ENCODE data around the gene FGF6.
"Not testable (repeated sequence)": the region's sequence is repeated elsewhere in the genome, so short reads cannot be mapped to it uniquely, and the experiment has no call there.

Gene FGF6

GRCh38 chr12:4471256-4471655 is 25.6 kb upstream of the FGF6 start:
- Histone ChIP-seq H3K9me2 (replicated peaks; ENCODE audit: control insufficient read depth, low read length) (no peaks in the 10 kb centered on the region), H3K27ac (ENCODE audit: low read depth, low read length) (no peak overlapping the region), H3K27me3 (ENCODE audit: control insufficient read depth, low read length) (peaks cover 12% of the 10 kb centered on the region; the same call in 1 of the 2 replicates), H3F3A (ENCODE audit: control insufficient read depth, insufficient read depth) (no peaks in the 10 kb centered on the region), H3K4me2 (ENCODE audit: low read length) (no peak overlapping the region), H4K20me1 (ENCODE audit: control insufficient read depth, insufficient read depth, low read depth, low read length) (no peaks in the 10 kb centered on the region), H3K79me2 (ENCODE audit: control insufficient read depth, low read length) (no peaks in the 10 kb centered on the region), H3K4me1 (ENCODE audit: control insufficient read depth, low read length) (no peaks in the 10 kb centered on the region), H3K4me3 (ENCODE audit: low read length) (no peak overlapping the region), H3K36me3 (ENCODE audit: control insufficient read depth, low read length) (no peaks in the 10 kb centered on the region), H3K9me3 (ENCODE audit: control insufficient read depth, insufficient read depth, low read length) (no peaks in the 10 kb centered on the region)
- TF ChIP-seq EZH2phosphoT487 (IDR thresholded peaks at IDR 0.05; ENCODE audit: borderline replicate concordance, low read length), result no peak
- no peak for TF ChIP-seq CTCF (IDR thresholded peaks at IDR 0.05; ENCODE audit: low read depth, low read length, poor library complexity, severe bottlenecking)

GRCh38 chr12:4468994-4469393 is 23.4 kb upstream of the FGF6 start:
- no peaks in the 10 kb centered on the region for H3K36me3 ChIP-seq (ENCODE audit: control insufficient read depth, low read length)
- H3K9me2 ChIP-seq (replicated peaks; ENCODE audit: control insufficient read depth, low read length), result no peaks in the 10 kb centered on the region
- no peak overlapping the region for H3K4me3 ChIP-seq (ENCODE audit: low read length)
- no peaks in the 10 kb centered on the region for H4K20me1 ChIP-seq (ENCODE audit: control insufficient read depth, insufficient read depth, low read depth, low read length)
- no peak overlapping the region for H3K27ac ChIP-seq (ENCODE audit: low read depth, low read length)
- peaks cover 3% of the 10 kb centered on the region; the same call in 1 of the 2 replicates for H3K27me3 ChIP-seq (ENCODE audit: control insufficient read depth, low read length)
- no peaks in the 10 kb centered on the region for H3K4me1 ChIP-seq (ENCODE audit: control insufficient read depth, low read length)
- no peaks in the 10 kb centered on the region for H3K79me2 ChIP-seq (ENCODE audit: control insufficient read depth, low read length)
- no peak overlapping the region for H3K4me2 ChIP-seq (ENCODE audit: low read length)
- H3K9me3 ChIP-seq (ENCODE audit: control insufficient read depth, insufficient read depth, low read length), result no peaks in the 10 kb centered on the region
- TF ChIP-seq EZH2phosphoT487 (IDR thresholded peaks at IDR 0.05; ENCODE audit: borderline replicate concordance, low read length) (no peak), CTCF (IDR thresholded peaks at IDR 0.05; ENCODE audit: low read depth, low read length, poor library complexity, severe bottlenecking) (no peak)
- no peaks in the 10 kb centered on the region for H3F3A ChIP-seq (ENCODE audit: control insufficient read depth, insufficient read depth)

- no peaks in the 10 kb centered on the region for H3K9me3 ChIP-seq (ENCODE audit: control insufficient read depth, insufficient read depth, low read length)
- H4K20me1 ChIP-seq (ENCODE audit: control insufficient read depth, insufficient read depth, low read depth, low read length), result no peaks in the 10 kb centered on the region
- H3K4me2 ChIP-seq (ENCODE audit: low read length), result no peak overlapping the region
- no peaks in the 10 kb centered on the region for H3K27me3 ChIP-seq (ENCODE audit: control insufficient read depth, low read length)
- no peaks in the 10 kb centered on the region for H3K36me3 ChIP-seq (ENCODE audit: control insufficient read depth, low read length)
- H3F3A ChIP-seq (ENCODE audit: control insufficient read depth, insufficient read depth), result no peaks in the 10 kb centered on the region
- H3K4me3 ChIP-seq (ENCODE audit: low read length), result no peak overlapping the region
- no peaks in the 10 kb centered on the region for H3K79me2 ChIP-seq (ENCODE audit: control insufficient read depth, low read length)
- TF ChIP-seq EZH2phosphoT487 (IDR thresholded peaks at IDR 0.05; ENCODE audit: borderline replicate concordance, low read length) (no peak), CTCF (IDR thresholded peaks at IDR 0.05; ENCODE audit: low read depth, low read length, poor library complexity, severe bottlenecking) (no peak)
- H3K27ac ChIP-seq (ENCODE audit: low read depth, low read length), result no peak overlapping the region
- H3K4me1 ChIP-seq (ENCODE audit: control insufficient read depth, low read length), result no peaks in the 10 kb centered on the region
- no peaks in the 10 kb centered on the region for H3K9me2 ChIP-seq (replicated peaks; ENCODE audit: control insufficient read depth, low read length)
These were observed 15.1 kb upstream of the FGF6 start for GRCh38 chr12:4460761-4461160.

- not testable (repeated sequence) for H3F3A ChIP-seq (ENCODE audit: control insufficient read depth, insufficient read depth); H3K27ac ChIP-seq (ENCODE audit: low read depth, low read length); H3K4me3 ChIP-seq (ENCODE audit: low read length); H3K9me3 ChIP-seq (ENCODE audit: control insufficient read depth, insufficient read depth, low read length); H3K9me2 ChIP-seq (replicated peaks; ENCODE audit: control insufficient read depth, low read length); H3K4me2 ChIP-seq (ENCODE audit: low read length); H3K4me1 ChIP-seq (ENCODE audit: control insufficient read depth, low read length); H3K27me3 ChIP-seq (ENCODE audit: control insufficient read depth, low read length); H3K36me3 ChIP-seq (ENCODE audit: control insufficient read depth, low read length); H4K20me1 ChIP-seq (ENCODE audit: control insufficient read depth, insufficient read depth, low read depth, low read length); H3K79me2 ChIP-seq (ENCODE audit: control insufficient read depth, low read length)
These were observed 10.2 kb upstream of the FGF6 start for GRCh38 chr12:4455849-4456248.

Measured in DOHH2 (cell line).